HepG2 (cell line): ENCODE results near the gene NOC4L. TPM values are rescaled to one million over a fixed set of nuclear protein-coding genes. Genes with fewer than 3 reads are reported as not detected.

Source experiments
- ATF7-NPFF ChIP-seq: sonication (generic); formaldehyde crosslinking; IDR thresholded peaks from 2 replicates; pipeline ENCODE4 v1.8.1; 2023; ENCODE audit warnings: mild to moderate bottlenecking, low read depth, missing genetic modification reagents, moderate library complexity
- DDIT3 ChIP-seq: sonication (generic); formaldehyde crosslinking; IDR thresholded peaks from 2 replicates; pipeline ENCODE4 v1.4.0; 2020; ENCODE audit warnings: mild to moderate bottlenecking, missing genetic modification reagents
- EHMT2 ChIP-seq: fragments of 200-600 bp; sonication (generic); IDR thresholded peaks from 2 replicates; pipeline ENCODE4 v1.7.0; 2017; ENCODE audit warnings: antibody characterized with exemption, low read depth, low read length, borderline replicate concordance
- MTA3 ChIP-seq: sonication (generic); formaldehyde crosslinking; IDR thresholded peaks from 2 replicates; pipeline ENCODE4 v1.4.0; 2020; ENCODE audit warnings: missing genetic modification reagents
- RFX1 ChIP-seq: fragments of 450-650 bp; IDR thresholded peaks from 2 replicates; pipeline ENCODE4 v1.6.1; 2017
- SKIL ChIP-seq: sonication (generic); formaldehyde crosslinking; IDR thresholded peaks from 2 replicates; pipeline ENCODE4 v1.8.0; 2022; ENCODE audit warnings: missing genetic modification reagents, mild to moderate bottlenecking, moderate library complexity, borderline replicate concordance
- SP1 ChIP-seq, 2 experiments: fragments of 450-650 bp in 1 of 2; sonication (generic) in 1 of 2; formaldehyde crosslinking in 1 of 2; IDR thresholded peaks; 2 replicates each; pipeline versions ENCODE4 v1.4.0 to v1.6.1; 2016 to 2020; ENCODE audit warnings: missing genetic modification reagents in 1 of 2
- SSRP1 ChIP-seq: IDR thresholded peaks from 2 replicates; pipeline ENCODE4 v1.6.1; 2016; ENCODE audit warnings: control low read depth
- STAG1 ChIP-seq: sonication (generic); formaldehyde crosslinking; IDR thresholded peaks from 2 replicates; pipeline ENCODE4 v1.4.0; 2020; ENCODE audit warnings: missing genetic modification reagents
- TSC22D2 ChIP-seq: sonication (generic); formaldehyde crosslinking; IDR thresholded peaks from 2 replicates; pipeline ENCODE4 v1.5.1; 2020; ENCODE audit warnings: missing genetic modification reagents, mild to moderate bottlenecking, borderline replicate concordance
- ZGPAT ChIP-seq: IDR thresholded peaks from 2 replicates; pipeline ENCODE4 v1.6.1; 2016; ENCODE audit warnings: mild to moderate bottlenecking
- ZNF281 ChIP-seq: sonication (generic); formaldehyde crosslinking; IDR thresholded peaks from 2 replicates; pipeline ENCODE4 v1.4.0; 2020; ENCODE audit warnings: missing genetic modification reagents, borderline replicate concordance
- ZNF430 ChIP-seq: sonication (generic); formaldehyde crosslinking; IDR thresholded peaks from 2 replicates; pipeline ENCODE4 v1.9.0; 2021; ENCODE audit warnings: mild to moderate bottlenecking, missing genetic modification reagents
- ZNF44 ChIP-seq: sonication (generic); formaldehyde crosslinking; IDR thresholded peaks from 2 replicates; pipeline ENCODE4 v1.5.1; 2020; ENCODE audit warnings: mild to moderate bottlenecking, missing genetic modification reagents
- ZNF597 ChIP-seq: sonication (generic); formaldehyde crosslinking; IDR thresholded peaks from 2 replicates; pipeline ENCODE4 v1.5.0; 2020; ENCODE audit warnings: missing genetic modification reagents
- ZNF878 ChIP-seq: sonication (generic); formaldehyde crosslinking; IDR thresholded peaks from 2 replicates; pipeline ENCODE4 v1.8.1; 2023; ENCODE audit warnings: mild to moderate bottlenecking, missing genetic modification reagents, moderate library complexity
- ZSCAN21 ChIP-seq: sonication (generic); formaldehyde crosslinking; IDR thresholded peaks from 2 replicates; pipeline ENCODE4 v1.8.0; 2022; ENCODE audit warnings: mild to moderate bottlenecking, missing genetic modification reagents, moderate library complexity, borderline replicate concordance
- polyA plus RNA-seq, 8 experiments: library from polyadenylated mRNA; depleted of rRNA in 3 of 8; stranded (reverse) in 7 of 8; unstranded in 1 of 8; fragments of >200 nt; fragmentation: Illumina TruSeq in 4 of 8; extraction: Trizol in 4 of 8; gene quantifications; 2 replicates each; pipeline versions ENCODE4 v1.2.1 to v1.2.3, GENCODE V29; 2011 to 2016; ENCODE audit warnings: low read depth in 4 of 8, missing spikeins in 1 of 8, mixed read lengths in 1 of 8; ENCODE audit not compliant: insufficient read depth in 1 of 8
- total RNA-seq, 5 experiments: library from RNA; depleted of rRNA; stranded (reverse); fragments of >200 nt; fragmentation: Illumina TruSeq; extraction: Trizol; gene quantifications; 2 replicates each; pipeline ENCODE4 v1.2.3, GENCODE V29; 2016; ENCODE audit warnings: low read depth in 1 of 5

The NOC4L gene
- total and polyA plus RNA-seq, 2 of the 13 experiments (the other 11 are each of a cell fraction or from before 2014, with no cell fraction given) = 4.3 to 14.6 TPM

GRCh38 chr12:132144115-132144809 is at the start of gene NOC4L, which contains the start of gene DDX51 (continued):
- peak; percentile 72 for TF ChIP-seq ZSCAN21 (CRISPR knock-in tag)
- no peak for TF ChIP-seq RFX1
- TF ChIP-seq ZNF878 (CRISPR knock-in tag) = no peak
- no peak for TF ChIP-seq SSRP1 (CRISPR knock-in tag)
- no peak for TF ChIP-seq DDIT3 (CRISPR knock-in tag)
- no peak for TF ChIP-seq MTA3 (CRISPR knock-in tag)
- TF ChIP-seq STAG1 (CRISPR knock-in tag) = no peak
- peak; percentile 80; the same call in 1 of the 2 replicates for TF ChIP-seq ZNF281
- peak; percentile 82 for TF ChIP-seq ATF7-NPFF (CRISPR knock-in tag)
- 0 out of 2 replicates have a peak, but pooled peaks have one; percentile 92 for TF ChIP-seq ZNF597 (CRISPR knock-in tag)
- no peak for TF ChIP-seq SKIL
- TF ChIP-seq ZNF430 (CRISPR knock-in tag) = peak; percentile 31; the same call in 1 of the 2 replicates
- TF ChIP-seq ZGPAT (CRISPR knock-in tag) = peak; percentile 89
- TF ChIP-seq EHMT2 = no peak
- TF ChIP-seq TSC22D2 (CRISPR knock-in tag) = peak; percentile 52; the same call in 1 of the 2 replicates
- TF ChIP-seq SP1 (IDR thresholded peaks at IDR 0.05) = no peak
- TF ChIP-seq SP1 (CRISPR knock-in tag; IDR thresholded peaks at IDR 0.05) = peak; percentile 92
- peak; percentile 90; the same call in 1 of the 2 replicates for TF ChIP-seq ZNF44 (CRISPR knock-in tag)
